Peyer's patch (tissue), 4 donors: Measurements from ENCODE around the gene ANXA2.

ENCODE experiments used
- POLR2A ChIP-seq, 2 donors: fragments of 450-650 bp; IDR thresholded peaks; one replicate each; pipeline ENCODE4 v1.5.1; 2017; ENCODE audit warnings: antibody characterized with exemption in 2 of 2, mild to moderate bottlenecking in 2 of 2, moderate library complexity in 2 of 2
- TF ChIP-seq, protein P1 (sequence below), 6 experiments: fragments of 450-650 bp in 4 of 6; fragments of 200-600 bp in 2 of 6; sonication (generic) in 1 of 6; IDR thresholded peaks; one replicate each; pipeline ENCODE4 v1.5.1; 2017 to 2019; ENCODE audit warnings: antibody characterized with exemption in 6 of 6, mild to moderate bottlenecking in 3 of 6, moderate library complexity in 1 of 6

DNA sequence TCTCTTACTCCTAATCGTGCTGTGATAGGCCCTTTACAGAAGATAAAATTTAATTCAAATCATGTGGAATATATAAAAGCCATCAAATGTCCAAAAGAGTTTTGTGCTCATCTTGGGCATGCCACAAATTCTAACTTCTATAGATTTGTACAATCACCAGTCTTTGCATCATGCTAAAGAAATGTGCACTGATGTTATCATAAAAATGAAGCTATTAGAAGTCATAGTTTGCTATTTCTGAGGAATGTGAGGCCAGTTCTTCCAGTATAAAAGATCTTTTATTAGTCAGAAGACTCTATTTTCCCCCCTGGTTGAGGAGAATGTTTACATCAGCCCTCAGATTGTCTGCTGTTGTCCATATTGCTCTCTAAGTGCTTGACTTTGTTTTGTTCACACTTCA lies 2.1 kb upstream of the ANXA2 start:
- TF ChIP-seq, protein P1, sequence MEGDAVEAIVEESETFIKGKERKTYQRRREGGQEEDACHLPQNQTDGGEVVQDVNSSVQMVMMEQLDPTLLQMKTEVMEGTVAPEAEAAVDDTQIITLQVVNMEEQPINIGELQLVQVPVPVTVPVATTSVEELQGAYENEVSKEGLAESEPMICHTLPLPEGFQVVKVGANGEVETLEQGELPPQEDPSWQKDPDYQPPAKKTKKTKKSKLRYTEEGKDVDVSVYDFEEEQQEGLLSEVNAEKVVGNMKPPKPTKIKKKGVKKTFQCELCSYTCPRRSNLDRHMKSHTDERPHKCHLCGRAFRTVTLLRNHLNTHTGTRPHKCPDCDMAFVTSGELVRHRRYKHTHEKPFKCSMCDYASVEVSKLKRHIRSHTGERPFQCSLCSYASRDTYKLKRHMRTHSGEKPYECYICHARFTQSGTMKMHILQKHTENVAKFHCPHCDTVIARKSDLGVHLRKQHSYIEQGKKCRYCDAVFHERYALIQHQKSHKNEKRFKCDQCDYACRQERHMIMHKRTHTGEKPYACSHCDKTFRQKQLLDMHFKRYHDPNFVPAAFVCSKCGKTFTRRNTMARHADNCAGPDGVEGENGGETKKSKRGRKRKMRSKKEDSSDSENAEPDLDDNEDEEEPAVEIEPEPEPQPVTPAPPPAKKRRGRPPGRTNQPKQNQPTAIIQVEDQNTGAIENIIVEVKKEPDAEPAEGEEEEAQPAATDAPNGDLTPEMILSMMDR (IDR thresholded peaks at IDR 0.05), result no peak
- TF ChIP-seq POLR2A (IDR thresholded peaks at IDR 0.05), result no peak
